Mononuclear cell (primary cell): ENCODE data around the gene SLC22A23. TPM values are rescaled to one million over a fixed set of nuclear protein-coding genes. Genes with fewer than 3 reads are reported as not detected.

Experiments
- H3K27me3 ChIP-seq: 2 replicates; pipeline ENCODE4 v1.6.0; 2011; ENCODE audit warnings: low read length, control low read depth; ENCODE audit not compliant: insufficient read depth
- H3K4me1 ChIP-seq: 2 replicates; pipeline ENCODE4 v1.5.1; 2011; ENCODE audit warnings: mild to moderate bottlenecking, low read length, control low read depth; ENCODE audit not compliant: insufficient read depth
- H3K4me3 ChIP-seq: 2 replicates; pipeline ENCODE4 v1.5.1; 2011; ENCODE audit warnings: mild to moderate bottlenecking, low read length, moderate library complexity
- H3K9me3 ChIP-seq: 2 replicates; pipeline ENCODE4 v1.5.1; 2011; ENCODE audit warnings: low read depth, mild to moderate bottlenecking, control low read depth, low read length
- total RNA-seq: library from RNA; depleted of rRNA; stranded (reverse); fragments of >200 nt; gene quantifications from one replicate; pipeline ENCODE4 v1.2.3, GENCODE V29; 2012

The SLC22A23 gene
- 6.0 TPM for total RNA-seq

DNA sequence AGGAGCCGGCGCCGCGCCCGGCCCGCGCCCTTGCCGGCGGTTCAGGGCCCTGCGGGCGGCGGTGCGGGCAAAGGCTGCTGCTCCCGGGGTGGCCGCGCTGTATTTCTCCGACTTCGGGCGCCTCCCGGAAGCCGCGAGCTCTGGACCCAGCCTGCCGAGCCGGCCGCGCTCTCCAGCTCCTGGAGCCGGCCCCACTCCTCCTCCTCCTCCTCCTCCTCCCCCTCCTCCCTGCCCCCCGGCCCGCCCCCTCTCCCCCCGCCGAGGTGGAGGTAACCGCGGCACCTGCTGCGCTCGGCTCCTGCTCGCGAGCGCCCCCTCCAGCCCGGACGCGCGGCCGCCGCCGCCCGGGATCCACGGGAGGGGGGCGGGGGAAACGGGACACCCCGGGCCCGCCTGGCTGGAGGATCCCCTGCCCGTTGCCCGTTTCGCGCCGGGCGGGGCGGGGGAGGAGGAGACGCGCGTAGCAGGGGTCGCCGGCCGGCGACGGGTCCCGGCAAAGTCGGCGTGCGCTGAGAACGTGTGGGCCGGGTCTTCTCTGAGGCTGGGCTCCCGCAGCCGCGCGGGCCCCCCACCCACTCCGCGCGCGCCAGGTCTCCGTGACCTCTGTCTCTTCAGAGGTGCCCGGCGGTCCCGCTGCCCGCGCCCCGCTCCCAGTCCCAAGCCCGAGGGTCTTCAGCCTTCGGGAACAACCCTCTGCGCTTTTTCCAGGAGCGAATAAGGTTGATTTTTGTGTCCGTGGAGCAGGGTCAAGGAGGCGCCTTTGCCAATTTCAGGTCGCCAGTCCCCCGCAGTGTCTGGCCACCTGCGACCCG lies at the start of gene SLC22A23:
Gene SLC22A23 (minus strand): TSS at position 153 of the 812 bp plus-strand sequence. CDS start 491 bp downstream, outside the sequence.
- H3K4me3 ChIP-seq: peak within 1 kb of the TSS; percentile 22
- H3K27me3 ChIP-seq: peaks cover 69% of the 10 kb centered on the region
- no peaks in the 10 kb centered on the region for H3K9me3 ChIP-seq
- peaks cover 19% of the 10 kb centered on the region for H3K4me1 ChIP-seq

GRCh38 chr6:3506200-3506599 lies 49.4 kb upstream of the SLC22A23 start:
- H3K27me3 ChIP-seq: no peaks in the 10 kb centered on the region
- H3K4me3 ChIP-seq: no peak overlapping the region
- H3K9me3 ChIP-seq: no peaks in the 10 kb centered on the region
- H3K4me1 ChIP-seq: no peaks in the 10 kb centered on the region

DNA sequence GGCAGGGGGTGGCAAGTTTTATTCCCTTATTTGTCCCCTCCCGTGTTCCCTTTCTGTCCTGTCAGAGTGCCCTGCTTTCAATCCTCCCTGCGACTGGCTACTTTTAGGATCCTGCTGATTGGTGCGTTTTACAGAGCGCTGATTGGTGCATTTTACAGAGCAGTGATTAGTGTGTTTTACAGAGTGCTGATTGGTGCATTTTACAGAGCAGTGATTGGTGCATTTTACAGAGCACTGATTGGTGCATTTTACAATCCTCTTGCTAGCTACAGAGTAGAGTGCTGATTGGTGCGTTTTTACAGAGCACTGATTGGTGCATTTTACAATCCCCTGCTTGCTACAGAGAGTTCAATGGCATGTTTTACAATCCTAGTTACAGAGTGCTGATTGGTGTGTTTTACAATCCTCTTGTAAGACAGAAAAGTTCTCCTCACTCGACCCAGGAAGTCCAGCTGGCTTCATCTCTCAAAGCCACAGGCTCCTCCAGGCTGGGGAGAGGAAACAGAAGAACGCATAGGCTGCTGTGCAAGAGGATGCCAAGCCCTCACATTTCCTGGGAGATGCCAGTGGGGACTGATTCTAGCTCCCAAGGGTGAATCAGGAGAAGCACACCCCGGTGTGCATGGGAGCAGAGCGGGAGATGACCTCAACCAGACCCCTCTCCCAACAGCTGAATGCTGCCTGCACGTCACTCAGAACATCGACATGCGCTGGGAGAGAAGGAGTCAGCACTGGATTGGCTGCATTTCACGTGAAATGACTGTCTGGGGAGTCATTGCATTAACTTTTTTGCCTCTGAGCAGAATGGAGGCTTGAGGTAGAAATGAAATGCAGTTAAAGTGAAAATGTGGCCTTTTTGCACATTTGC lies 48.3 kb upstream of the SLC22A23 start:
- no peak overlapping the region for H3K4me3 ChIP-seq
- no peaks in the 10 kb centered on the region for H3K4me1 ChIP-seq
- H3K9me3 ChIP-seq: no peaks in the 10 kb centered on the region
- H3K27me3 ChIP-seq: no peaks in the 10 kb centered on the region

DNA sequence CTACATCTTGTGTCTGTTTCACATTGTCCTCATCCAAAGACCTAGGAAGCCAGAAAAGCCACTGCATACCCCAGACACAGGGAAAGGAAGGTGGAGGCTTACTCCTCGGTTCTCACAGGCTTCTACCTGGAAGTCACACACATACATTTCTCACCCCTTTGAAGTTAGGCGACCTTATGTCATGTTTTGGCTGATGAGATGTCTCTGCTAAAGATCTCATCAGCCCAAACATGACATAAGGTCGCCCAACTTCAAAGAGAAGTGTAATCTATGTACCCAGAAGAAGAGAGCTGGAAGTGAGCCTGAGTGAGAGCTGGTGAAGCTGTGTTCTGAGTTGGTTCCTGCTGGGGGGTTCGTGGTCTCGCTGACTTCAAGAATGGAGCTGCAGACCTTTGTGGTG lies 47.5 kb upstream of the SLC22A23 start:
- Histone ChIP-seq H3K27me3 (no peaks in the 10 kb centered on the region), H3K4me3 (no peak overlapping the region), H3K9me3 (no peaks in the 10 kb centered on the region), H3K4me1 (no peaks in the 10 kb centered on the region)

DNA sequence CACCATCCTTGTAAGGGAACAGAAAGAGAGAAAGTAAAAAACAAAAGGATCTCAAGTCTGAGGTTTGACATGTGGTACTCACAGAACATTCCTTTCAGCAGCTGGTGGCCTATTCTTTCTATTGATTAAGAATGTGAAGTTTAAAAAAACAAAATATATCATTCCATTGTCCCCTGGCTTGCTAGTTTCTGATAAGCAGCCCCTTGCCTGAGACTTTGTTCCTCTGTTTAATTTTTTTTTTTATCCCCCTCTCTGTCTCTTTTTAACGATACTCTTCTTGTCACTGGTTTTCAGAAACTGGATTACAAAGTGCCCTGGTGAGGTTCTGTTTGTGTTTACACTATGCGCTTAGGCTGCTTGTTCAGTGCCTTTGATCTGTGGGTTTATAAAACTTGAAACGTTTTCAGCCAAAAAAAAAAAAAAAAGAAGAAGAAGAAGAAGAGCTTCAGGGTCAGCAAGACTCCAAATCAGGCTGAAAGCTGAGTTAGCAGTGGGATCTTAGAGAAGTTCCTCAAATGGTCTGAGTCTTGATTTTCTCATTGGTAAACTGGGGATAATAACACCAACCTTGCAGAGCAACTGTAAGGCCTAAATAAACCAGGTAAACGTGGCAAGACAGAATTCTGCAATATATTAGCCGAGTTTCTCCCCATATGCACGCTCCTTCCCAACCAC lies 45.1 kb upstream of the SLC22A23 start:
- Histone ChIP-seq H3K27me3 (peaks cover 5% of the 10 kb centered on the region), H3K9me3 (no peaks in the 10 kb centered on the region), H3K4me3 (no peak overlapping the region), H3K4me1 (no peaks in the 10 kb centered on the region)

GRCh38 chr6:3500262-3501014 lies 43.6 kb upstream of the SLC22A23 start:
- no peaks in the 10 kb centered on the region for H3K9me3 ChIP-seq
- no peaks in the 10 kb centered on the region for H3K4me1 ChIP-seq
- peaks cover 5% of the 10 kb centered on the region for H3K27me3 ChIP-seq
- no peak overlapping the region for H3K4me3 ChIP-seq

GRCh38 chr6:3499603-3500002 lies 42.8 kb upstream of the SLC22A23 start:
- Histone ChIP-seq H3K4me1 (no peaks in the 10 kb centered on the region), H3K4me3 (no peak overlapping the region), H3K27me3 (peaks cover 5% of the 10 kb centered on the region), H3K9me3 (no peaks in the 10 kb centered on the region)

DNA sequence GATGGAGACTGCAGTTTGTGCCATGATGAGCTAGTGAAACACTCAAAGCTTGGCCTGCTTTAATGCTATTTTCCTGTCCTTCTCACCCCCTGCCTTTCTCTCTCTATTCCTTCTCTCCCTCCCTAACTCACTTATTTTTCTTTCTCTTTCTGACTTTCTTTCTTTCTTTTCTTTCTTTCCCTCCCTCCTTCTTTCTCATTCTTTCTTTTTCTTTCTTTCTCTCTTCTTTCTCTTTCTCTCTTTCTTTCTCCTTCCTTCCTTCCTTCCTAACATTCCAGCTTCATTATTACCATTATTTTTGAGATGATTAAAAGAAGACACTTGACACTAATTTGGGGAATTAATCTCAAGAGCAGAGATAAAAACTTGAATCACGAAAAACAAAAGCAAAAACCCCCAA lies 39.5 kb upstream of the SLC22A23 start:
- Histone ChIP-seq H3K4me3 (no peak overlapping the region), H3K9me3 (no peaks in the 10 kb centered on the region), H3K27me3 (peaks cover 5% of the 10 kb centered on the region), H3K4me1 (no peaks in the 10 kb centered on the region)

DNA sequence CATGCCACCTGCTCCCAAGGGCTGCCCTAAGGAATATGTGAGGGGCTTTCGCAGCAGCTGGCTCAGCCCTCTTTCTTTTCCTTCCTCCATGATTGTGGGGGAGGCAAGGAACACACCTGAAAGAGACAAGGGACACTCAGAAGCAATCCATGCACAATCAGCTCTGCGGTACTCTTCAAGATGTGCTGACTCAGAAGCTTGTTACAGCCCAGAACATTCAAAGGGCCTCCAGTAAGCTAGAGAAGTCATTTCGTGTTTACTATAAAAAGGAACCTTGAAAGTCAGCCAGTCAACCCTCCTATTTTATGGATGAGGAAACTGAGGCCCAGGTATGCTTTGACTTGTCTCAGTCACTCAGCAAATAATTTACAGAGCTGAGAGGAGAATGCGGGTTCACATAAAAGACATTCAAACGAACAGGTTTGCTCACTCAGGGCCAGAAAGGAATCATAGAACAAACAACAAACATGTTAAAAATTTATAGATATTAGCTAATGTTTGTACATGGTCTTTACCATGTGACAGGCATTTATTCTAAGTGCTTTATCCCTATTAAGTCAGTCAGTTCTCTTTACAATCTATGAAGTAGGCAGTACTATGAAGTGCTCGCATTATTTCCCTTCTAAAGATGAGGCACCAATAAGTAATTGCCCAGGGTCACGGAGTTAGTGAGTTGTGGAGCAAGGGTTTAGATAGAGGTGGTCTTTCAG lies 37.7 kb upstream of the SLC22A23 start:
- Histone ChIP-seq H3K27me3 (peaks cover 5% of the 10 kb centered on the region), H3K9me3 (no peaks in the 10 kb centered on the region), H3K4me3 (no peak overlapping the region), H3K4me1 (no peaks in the 10 kb centered on the region)

DNA sequence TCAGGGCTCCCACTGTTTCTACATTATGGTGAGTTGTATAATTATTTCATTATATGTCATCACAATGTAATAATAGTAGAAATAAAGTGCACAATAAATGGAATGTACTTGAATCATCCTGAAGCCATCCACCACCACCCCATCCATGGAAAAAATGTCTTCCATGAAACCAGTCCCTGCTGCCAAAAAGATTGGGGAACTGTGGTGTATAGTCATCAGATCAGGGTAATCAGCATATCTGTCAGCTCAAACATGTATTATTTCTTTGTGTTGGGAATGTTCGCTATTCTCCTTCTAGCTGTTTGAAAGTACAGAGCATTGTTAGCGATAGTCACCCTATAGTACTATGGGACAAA lies 33.8 kb upstream of the SLC22A23 start:
- H3K4me3 ChIP-seq: no peak overlapping the region
- no peaks in the 10 kb centered on the region for H3K4me1 ChIP-seq
- no peaks in the 10 kb centered on the region for H3K27me3 ChIP-seq
- no peaks in the 10 kb centered on the region for H3K9me3 ChIP-seq

DNA sequence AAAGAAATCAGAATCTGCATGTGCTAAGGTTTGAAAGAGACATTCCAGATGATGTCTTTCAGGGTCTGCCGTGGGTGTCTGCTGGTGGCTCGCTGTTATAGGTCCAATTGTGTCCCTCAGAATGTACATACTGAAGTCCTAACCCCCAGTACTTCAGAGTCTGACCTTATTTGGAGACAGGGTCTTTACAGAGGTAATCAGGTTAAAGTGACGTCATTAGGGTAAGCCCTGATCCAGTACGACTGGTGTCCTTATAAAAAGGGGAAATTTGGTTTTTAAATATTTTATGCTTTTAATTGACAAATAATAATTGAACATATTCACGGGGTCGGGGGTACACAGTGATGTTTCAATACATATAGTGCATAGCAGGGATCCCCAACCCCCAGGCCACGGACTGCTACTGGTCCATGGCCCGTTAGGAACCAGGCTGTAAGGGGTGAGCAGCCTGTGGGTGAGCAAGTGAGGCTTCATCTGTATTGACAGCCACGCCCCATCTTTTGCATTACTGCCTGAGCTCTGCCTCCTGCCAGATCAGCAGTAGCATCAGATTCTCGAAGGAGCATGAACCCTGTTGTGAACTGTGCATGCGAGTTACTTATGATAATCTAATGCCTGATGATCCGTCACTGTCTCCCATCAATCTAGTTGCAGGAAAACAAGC lies 33.2 kb upstream of the SLC22A23 start:
- H3K9me3 ChIP-seq: no peaks in the 10 kb centered on the region
- no peak overlapping the region for H3K4me3 ChIP-seq
- H3K27me3 ChIP-seq: no peaks in the 10 kb centered on the region
- H3K4me1 ChIP-seq: no peaks in the 10 kb centered on the region

GRCh38 chr6:3489027-3489757 lies 32.3 kb upstream of the SLC22A23 start:
- Histone ChIP-seq H3K27me3 (no peaks in the 10 kb centered on the region), H3K4me3 (no peak overlapping the region), H3K9me3 (no peaks in the 10 kb centered on the region), H3K4me1 (no peaks in the 10 kb centered on the region)

GRCh38 chr6:3484946-3485345 lies 28.1 kb upstream of the SLC22A23 start:
- no peaks in the 10 kb centered on the region for H3K27me3 ChIP-seq
- H3K4me3 ChIP-seq: no peak overlapping the region
- no peaks in the 10 kb centered on the region for H3K4me1 ChIP-seq
- no peaks in the 10 kb centered on the region for H3K9me3 ChIP-seq
